GM19452 (cell line): Measurements from ENCODE around the gene SIL1.
"Not testable (repeated sequence)": the region's sequence is repeated elsewhere in the genome, so short reads cannot be mapped to it uniquely, and the experiment has no call there.

Source experiments
- ATAC-seq: cut with Tn5 transposase; IDR thresholded peaks from one replicate; pipeline ENCODE4 v1.9.1; 2021; ENCODE audit not compliant: unreplicated experiment

Gene SIL1

GRCh38 chr5:139076111-139076510 lies 122.1 kb downstream of the SIL1 start:
- no peak for ATAC-seq

- ATAC-seq = no peak
These were observed 122.8 kb downstream of the SIL1 start for GRCh38 chr5:139075066-139076050.

GRCh38 chr5:139073956-139074355 lies 124.2 kb downstream of the SIL1 start:
- ATAC-seq = not testable (repeated sequence)

- ATAC-seq = no peak
These were observed 129.5 kb downstream of the SIL1 start for GRCh38 chr5:139068494-139069151.

- ATAC-seq = no peak
These were observed 130.1 kb downstream of the SIL1 start for GRCh38 chr5:139068060-139068459.

- ATAC-seq = no peak
These were observed 132.9 kb downstream of the SIL1 start for GRCh38 chr5:139065306-139065705.

GRCh38 chr5:139064613-139065012 lies 133.6 kb downstream of the SIL1 start:
- no peak for ATAC-seq

GRCh38 chr5:139063664-139064054 lies 134.5 kb downstream of the SIL1 start:
- no peak for ATAC-seq

GRCh38 chr5:139062910-139063663 lies 135.1 kb downstream of the SIL1 start:
- no peak for ATAC-seq

- no peak for ATAC-seq
These were observed 136.3 kb downstream of the SIL1 start for GRCh38 chr5:139061856-139062255.

- ATAC-seq = no peak
These were observed 136.9 kb downstream of the SIL1 start for GRCh38 chr5:139061274-139061673.

GRCh38 chr5:139058121-139058520 lies 140.0 kb downstream of the SIL1 start:
- ATAC-seq = no peak

GRCh38 chr5:139057045-139057939 lies 140.9 kb downstream of the SIL1 start:
- not testable (repeated sequence) for ATAC-seq

GRCh38 chr5:139052975-139053374 lies 145.2 kb downstream of the SIL1 start:
- ATAC-seq = no peak

- ATAC-seq = no peak
These were observed 146.8 kb downstream of the SIL1 start for GRCh38 chr5:139051392-139051791.

GRCh38 chr5:139050432-139050831 lies 147.7 kb downstream of the SIL1 start:
- no peak for ATAC-seq

- ATAC-seq = no peak
These were observed 148.4 kb downstream of the SIL1 start for GRCh38 chr5:139049780-139050179.

- no peak for ATAC-seq
These were observed 151.6 kb downstream of the SIL1 start for GRCh38 chr5:139046551-139046950.

- ATAC-seq = no peak
These were observed 154.8 kb downstream of the SIL1 start for GRCh38 chr5:139043157-139043905.

GRCh38 chr5:139040081-139040480 lies 158.1 kb downstream of the SIL1 start:
- ATAC-seq = no peak
